Chondrocyte (in vitro differentiated cells): ENCODE measurements around the gene ADAP1. TPM values are rescaled to one million over a fixed set of nuclear protein-coding genes. Genes with fewer than 3 reads are reported as not detected.

ENCODE experiments used
- DNase-seq: peaks from one replicate; pipeline ENCODE4 v3.0.0; 2021; ENCODE audit warnings: mixed read lengths, low spot score
- H3K27ac Mint-ChIP-seq: one replicate; pipeline ENCODE4 v1.8.0; 2021; ENCODE audit warnings: mild to moderate bottlenecking, moderate library complexity, mixed read lengths; ENCODE audit not compliant: unreplicated experiment
- H3K27me3 Mint-ChIP-seq: 2 replicates; pipeline ENCODE4 v1.8.0; 2021; ENCODE audit warnings: low read depth, mixed read lengths
- H3K36me3 Mint-ChIP-seq: 2 replicates; pipeline ENCODE4 v1.8.0; 2021; ENCODE audit warnings: low read depth, mixed read lengths
- H3K4me1 Mint-ChIP-seq: 2 replicates; pipeline ENCODE4 v1.8.0; 2021; ENCODE audit warnings: low read depth, mild to moderate bottlenecking, mixed read lengths
- H3K4me3 Mint-ChIP-seq: one replicate; pipeline ENCODE4 v1.8.0; 2021; ENCODE audit warnings: mild to moderate bottlenecking, moderate library complexity, mixed read lengths; ENCODE audit not compliant: unreplicated experiment
- H3K9me3 Mint-ChIP-seq: 2 replicates; pipeline ENCODE4 v1.8.0; 2021; ENCODE audit warnings: low read depth, mixed read lengths
- total RNA-seq: library from RNA; stranded (reverse); gene quantifications from 3 replicates; pipeline ENCODE4 v1.2.1, GENCODE V29; 2021
- TF ChIP-seq, protein P1 (sequence below): fragments of 200-600 bp; sonication (generic); IDR thresholded peaks from 2 replicates; pipeline ENCODE4 v1.5.0; 2021; ENCODE audit warnings: antibody characterized with exemption, mild to moderate bottlenecking, moderate library complexity

The ADAP1 gene
- total RNA-seq, 1 donor from 2014 or later = 6.7 TPM

DNA sequence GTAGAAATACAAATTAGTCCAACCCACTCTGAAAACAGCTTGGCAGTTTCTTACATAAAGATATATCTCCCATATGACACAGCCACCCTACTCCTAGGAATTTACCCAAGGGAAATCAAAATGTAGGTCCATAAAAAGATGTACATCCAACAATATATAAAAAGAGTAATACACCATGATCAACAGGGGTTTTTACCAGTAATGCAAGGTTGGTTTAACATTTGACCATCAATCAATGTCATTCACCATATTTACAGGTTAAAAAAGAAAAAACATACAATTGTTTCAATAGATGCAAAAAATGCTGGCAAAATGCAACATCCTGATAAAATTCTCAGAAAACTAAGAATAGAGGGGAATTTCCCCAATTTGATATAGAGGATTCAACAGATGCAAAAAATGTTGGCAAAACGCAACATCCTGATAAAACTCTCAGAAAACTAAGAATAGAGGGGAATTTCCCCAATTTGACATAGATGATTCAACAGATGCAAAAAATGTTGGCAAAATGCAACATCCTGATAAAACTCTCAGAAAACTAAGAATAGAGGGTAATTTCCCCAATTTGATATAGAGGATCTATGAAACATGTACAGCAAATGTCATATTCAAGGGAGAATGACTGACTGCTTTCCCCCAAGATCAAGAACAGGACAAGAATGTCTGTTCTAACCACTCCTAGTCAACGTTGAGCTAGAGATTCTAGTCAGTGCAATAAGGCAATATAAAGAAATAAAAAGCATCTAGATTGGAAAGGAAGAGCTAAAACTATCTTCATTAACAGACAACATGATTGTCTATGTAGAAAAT is 13.7 kb downstream of the ADAP1 start:
- H3K27me3 Mint-ChIP-seq = peaks cover 11% of the 10 kb centered on the region
- TF ChIP-seq, protein P1, sequence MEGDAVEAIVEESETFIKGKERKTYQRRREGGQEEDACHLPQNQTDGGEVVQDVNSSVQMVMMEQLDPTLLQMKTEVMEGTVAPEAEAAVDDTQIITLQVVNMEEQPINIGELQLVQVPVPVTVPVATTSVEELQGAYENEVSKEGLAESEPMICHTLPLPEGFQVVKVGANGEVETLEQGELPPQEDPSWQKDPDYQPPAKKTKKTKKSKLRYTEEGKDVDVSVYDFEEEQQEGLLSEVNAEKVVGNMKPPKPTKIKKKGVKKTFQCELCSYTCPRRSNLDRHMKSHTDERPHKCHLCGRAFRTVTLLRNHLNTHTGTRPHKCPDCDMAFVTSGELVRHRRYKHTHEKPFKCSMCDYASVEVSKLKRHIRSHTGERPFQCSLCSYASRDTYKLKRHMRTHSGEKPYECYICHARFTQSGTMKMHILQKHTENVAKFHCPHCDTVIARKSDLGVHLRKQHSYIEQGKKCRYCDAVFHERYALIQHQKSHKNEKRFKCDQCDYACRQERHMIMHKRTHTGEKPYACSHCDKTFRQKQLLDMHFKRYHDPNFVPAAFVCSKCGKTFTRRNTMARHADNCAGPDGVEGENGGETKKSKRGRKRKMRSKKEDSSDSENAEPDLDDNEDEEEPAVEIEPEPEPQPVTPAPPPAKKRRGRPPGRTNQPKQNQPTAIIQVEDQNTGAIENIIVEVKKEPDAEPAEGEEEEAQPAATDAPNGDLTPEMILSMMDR = no peak
- no peak overlapping the region for H3K27ac Mint-ChIP-seq
- DNase-seq = no peak
- H3K9me3 Mint-ChIP-seq = peaks cover 20% of the 10 kb centered on the region
- no peak overlapping the region for H3K4me3 Mint-ChIP-seq
- peaks cover 5% of the 10 kb centered on the region for H3K4me1 Mint-ChIP-seq
- peaks cover 2% of the 10 kb centered on the region for H3K36me3 Mint-ChIP-seq

DNA sequence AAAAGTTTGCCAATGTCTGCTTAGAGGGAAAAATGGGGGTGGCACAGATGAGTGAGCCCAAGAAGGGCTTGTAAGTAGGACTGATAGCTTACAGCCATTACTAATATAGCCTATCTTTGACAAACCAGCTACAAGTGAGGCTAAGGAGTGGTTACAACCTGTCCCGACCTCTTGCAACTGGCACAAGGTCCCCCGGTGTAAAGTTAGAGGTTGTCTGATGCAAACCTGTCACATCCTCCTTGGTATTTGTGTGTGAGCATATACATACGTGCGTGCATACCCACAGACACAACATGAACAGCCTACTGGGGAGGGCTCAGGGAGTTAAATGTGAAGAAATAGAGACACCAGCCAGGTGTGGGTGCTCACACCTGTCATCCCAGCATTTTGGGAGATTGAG is 14.6 kb downstream of the ADAP1 start:
- Mint-ChIP-seq H3K27ac (no peak overlapping the region), H3K4me3 (no peak overlapping the region), H3K36me3 (peaks cover 2% of the 10 kb centered on the region), H3K9me3 (peaks cover 20% of the 10 kb centered on the region), H3K4me1 (peaks cover 5% of the 10 kb centered on the region), H3K27me3 (peaks cover 11% of the 10 kb centered on the region)
- TF ChIP-seq, protein P1 = no peak
- no peak for DNase-seq

DNA sequence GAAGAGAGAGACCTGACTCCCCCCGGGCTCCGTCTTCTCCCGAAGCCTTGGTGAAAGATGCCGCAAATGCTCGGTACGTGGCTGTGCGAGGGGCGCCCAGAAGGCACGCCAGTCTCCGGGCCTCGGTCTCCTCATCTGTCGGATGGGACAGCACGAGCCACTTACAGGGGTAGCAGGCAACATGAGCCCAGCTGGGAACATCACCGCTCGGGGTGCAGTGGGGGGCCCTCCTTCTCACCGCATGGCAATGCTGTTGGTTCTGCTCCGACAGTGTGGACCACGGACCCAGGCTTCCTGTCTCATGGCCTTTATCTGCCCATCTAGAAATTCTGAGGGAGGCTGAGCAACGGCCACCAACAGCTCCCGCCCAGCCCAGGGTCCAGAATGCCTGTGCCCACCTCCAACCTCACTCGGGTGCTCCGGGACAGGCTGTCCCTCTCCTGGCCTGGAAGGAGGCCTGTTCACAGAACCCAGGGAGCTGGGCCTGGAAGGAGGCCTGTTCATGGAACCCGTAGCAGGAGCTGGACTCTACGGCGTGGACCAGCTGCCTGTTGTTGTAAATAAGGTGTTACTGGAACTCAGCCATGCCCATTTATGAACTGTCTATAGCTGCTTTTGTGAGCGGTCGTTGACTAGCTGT is 15.8 kb downstream of the ADAP1 start:
- peaks cover 20% of the 10 kb centered on the region for H3K9me3 Mint-ChIP-seq
- peaks cover 5% of the 10 kb centered on the region for H3K4me1 Mint-ChIP-seq
- peak; percentile 84 for DNase-seq
- H3K36me3 Mint-ChIP-seq = peaks cover 2% of the 10 kb centered on the region
- H3K27ac Mint-ChIP-seq = no peak overlapping the region
- no peak overlapping the region for H3K4me3 Mint-ChIP-seq
- peaks cover 11% of the 10 kb centered on the region for H3K27me3 Mint-ChIP-seq
- TF ChIP-seq, protein P1 = no peak

DNA sequence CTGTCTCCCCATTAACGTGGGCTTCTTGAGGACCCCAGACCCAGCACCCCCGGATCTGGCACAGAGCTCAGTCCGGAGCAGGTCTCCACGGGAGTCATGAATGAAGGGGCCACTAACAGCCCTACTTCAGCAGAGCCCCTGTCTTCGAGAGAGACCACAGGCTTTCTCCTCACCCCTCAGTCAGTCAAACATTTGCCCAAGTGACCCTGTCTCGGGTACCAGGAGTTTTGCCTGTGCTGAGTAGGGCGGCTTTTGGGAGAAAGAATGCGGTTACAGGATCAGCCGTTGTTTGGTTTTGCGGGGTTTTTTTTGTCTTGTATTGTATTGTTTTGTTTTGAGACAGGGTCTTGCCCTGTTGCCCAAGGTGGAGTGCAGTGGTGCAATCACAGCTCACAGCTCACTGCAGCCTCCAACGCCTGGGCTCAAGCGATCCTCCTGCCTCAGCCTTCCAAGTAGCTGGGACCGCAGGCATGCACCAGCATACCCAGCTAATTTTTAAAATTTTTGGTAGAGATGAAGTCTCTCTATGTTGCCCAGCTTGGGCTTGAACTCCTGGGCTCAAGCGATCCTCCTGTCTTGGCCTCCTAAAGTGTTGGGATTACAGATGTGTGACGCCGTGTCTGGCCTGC is 16.5 kb downstream of the ADAP1 start:
- no peak overlapping the region for H3K27ac Mint-ChIP-seq
- H3K27me3 Mint-ChIP-seq = peaks cover 11% of the 10 kb centered on the region
- peak; percentile 29 for DNase-seq
- H3K9me3 Mint-ChIP-seq = peaks cover 20% of the 10 kb centered on the region
- TF ChIP-seq, protein P1 = no peak
- no peak overlapping the region for H3K4me3 Mint-ChIP-seq
- H3K36me3 Mint-ChIP-seq = peaks cover 2% of the 10 kb centered on the region
- H3K4me1 Mint-ChIP-seq = peaks cover 5% of the 10 kb centered on the region

- no peak overlapping the region for H3K27ac Mint-ChIP-seq
- H3K9me3 Mint-ChIP-seq = peaks cover 15% of the 10 kb centered on the region
- peaks cover 5% of the 10 kb centered on the region for H3K4me1 Mint-ChIP-seq
- H3K36me3 Mint-ChIP-seq = peaks cover 2% of the 10 kb centered on the region
- TF ChIP-seq, protein P1 = no peak
- peaks cover 6% of the 10 kb centered on the region for H3K27me3 Mint-ChIP-seq
- peak; percentile 75 for DNase-seq
- H3K4me3 Mint-ChIP-seq = no peak overlapping the region
Observed at GRCh38 chr7:936386-937054, 18.0 kb downstream of the ADAP1 start.
